ENCODE measurements around the gene CNTN4.

The CNTN4 gene

GRCh38 chr3:2362122-2362521, 263.5 kb downstream of the CNTN4 start:
- H3K4me3 ChIP-seq (ENCODE audit: low read length), result no peak overlapping the region
- no peak for DNase-seq (ENCODE audit: low read depth, low spot score)

GRCh38 chr3:2363854-2364253, 265.2 kb downstream of the CNTN4 start:
- H3K4me3 ChIP-seq (ENCODE audit: low read length), result no peak overlapping the region
- no peak for DNase-seq (ENCODE audit: low read depth, low spot score)

GRCh38 chr3:2370317-2370716, 271.7 kb downstream of the CNTN4 start:
- no peak for DNase-seq (ENCODE audit: low read depth, low spot score)
- no peak overlapping the region for H3K4me3 ChIP-seq (ENCODE audit: low read length)

GRCh38 chr3:2372306-2372705, 273.6 kb downstream of the CNTN4 start:
- no peak overlapping the region for H3K4me3 ChIP-seq (ENCODE audit: low read length)
- DNase-seq (ENCODE audit: low read depth, low spot score), result no peak

- no peak for DNase-seq (ENCODE audit: low read depth, low spot score)
- H3K4me3 ChIP-seq (ENCODE audit: low read length), result no peak overlapping the region
Observed at GRCh38 chr3:2375376-2375775, 276.7 kb downstream of the CNTN4 start.

- no peak for DNase-seq (ENCODE audit: low read depth, low spot score)
Observed at GRCh38 chr3:2377281-2377680, 278.6 kb downstream of the CNTN4 start.

GRCh38 chr3:2390926-2391532, 292.4 kb downstream of the CNTN4 start:
- H3K4me3 ChIP-seq (ENCODE audit: low read length), result no peak overlapping the region
- DNase-seq (ENCODE audit: low read depth, low spot score), result no peak

More at GRCh38 chr3:2377281-2377680, 278.6 kb downstream of the CNTN4 start:
- no peak overlapping the region for H3K4me3 ChIP-seq (ENCODE audit: low read length)

- no peak for DNase-seq (ENCODE audit: low read depth, low spot score)
Observed at GRCh38 chr3:2391896-2392295, 293.2 kb downstream of the CNTN4 start.

GRCh38 chr3:2392981-2393380, 294.3 kb downstream of the CNTN4 start:
- no peak for DNase-seq (ENCODE audit: low read depth, low spot score)
- H3K4me3 ChIP-seq (ENCODE audit: low read length), result no peak overlapping the region

More at GRCh38 chr3:2391896-2392295, 293.2 kb downstream of the CNTN4 start:
- H3K4me3 ChIP-seq (ENCODE audit: low read length), result no peak overlapping the region

- no peak for DNase-seq (ENCODE audit: low read depth, low spot score)
- no peak overlapping the region for H3K4me3 ChIP-seq (ENCODE audit: low read length)
Observed at GRCh38 chr3:2415083-2415482, 316.4 kb downstream of the CNTN4 start.

- no peak overlapping the region for H3K4me3 ChIP-seq (ENCODE audit: low read length)
- no peak for DNase-seq (ENCODE audit: low read depth, low spot score)
Observed at GRCh38 chr3:2420919-2421318, 322.3 kb downstream of the CNTN4 start.

- H3K4me3 ChIP-seq (ENCODE audit: low read length), result no peak overlapping the region
- no peak for DNase-seq (ENCODE audit: low read depth, low spot score)
Observed at GRCh38 chr3:2423143-2423542, 324.5 kb downstream of the CNTN4 start.

GRCh38 chr3:2441558-2441957, 342.9 kb downstream of the CNTN4 start:
- H3K4me3 ChIP-seq (ENCODE audit: low read length), result no peak overlapping the region
- DNase-seq (ENCODE audit: low read depth, low spot score), result no peak

- DNase-seq (ENCODE audit: low read depth, low spot score), result no peak
- no peak overlapping the region for H3K4me3 ChIP-seq (ENCODE audit: low read length)
Observed at GRCh38 chr3:2446146-2446545, 347.5 kb downstream of the CNTN4 start.

GRCh38 chr3:2452249-2452648, 353.6 kb downstream of the CNTN4 start:
- H3K4me3 ChIP-seq (ENCODE audit: low read length), result no peak overlapping the region
- no peak for DNase-seq (ENCODE audit: low read depth, low spot score)

- no peak overlapping the region for H3K4me3 ChIP-seq (ENCODE audit: low read length)
- no peak for DNase-seq (ENCODE audit: low read depth, low spot score)
Observed at GRCh38 chr3:2454865-2455264, 356.2 kb downstream of the CNTN4 start.

- H3K4me3 ChIP-seq (ENCODE audit: low read length), result no peak overlapping the region
- no peak for DNase-seq (ENCODE audit: low read depth, low spot score)
Observed at GRCh38 chr3:2456788-2457187, 358.1 kb downstream of the CNTN4 start.

- no peak overlapping the region for H3K4me3 ChIP-seq (ENCODE audit: low read length)
- DNase-seq (ENCODE audit: low read depth, low spot score), result no peak
Observed at GRCh38 chr3:2458816-2459215, 360.1 kb downstream of the CNTN4 start.

- no peak overlapping the region for H3K4me3 ChIP-seq (ENCODE audit: low read length)
- no peak for DNase-seq (ENCODE audit: low read depth, low spot score)
Observed at GRCh38 chr3:2465842-2466241, 367.2 kb downstream of the CNTN4 start.

- DNase-seq (ENCODE audit: low read depth, low spot score), result no peak
- no peak overlapping the region for H3K4me3 ChIP-seq (ENCODE audit: low read length)
Observed at GRCh38 chr3:2468816-2469215, 370.1 kb downstream of the CNTN4 start.

- H3K4me3 ChIP-seq (ENCODE audit: low read length), result no peak overlapping the region
- DNase-seq (ENCODE audit: low read depth, low spot score), result no peak
Observed at GRCh38 chr3:2476996-2477395, 378.3 kb downstream of the CNTN4 start.

GRCh38 chr3:2477620-2478019, 379.0 kb downstream of the CNTN4 start:
- H3K4me3 ChIP-seq (ENCODE audit: low read length), result no peak overlapping the region
- no peak for DNase-seq (ENCODE audit: low read depth, low spot score)

Measured in Jurkat, Clone E6-1 (cell line).